ENCODE results near the gene LRIG2.
A peak's percentile ranks its signal among the peaks of the same experiment; 100 is the strongest.

The LRIG2 gene

DNA sequence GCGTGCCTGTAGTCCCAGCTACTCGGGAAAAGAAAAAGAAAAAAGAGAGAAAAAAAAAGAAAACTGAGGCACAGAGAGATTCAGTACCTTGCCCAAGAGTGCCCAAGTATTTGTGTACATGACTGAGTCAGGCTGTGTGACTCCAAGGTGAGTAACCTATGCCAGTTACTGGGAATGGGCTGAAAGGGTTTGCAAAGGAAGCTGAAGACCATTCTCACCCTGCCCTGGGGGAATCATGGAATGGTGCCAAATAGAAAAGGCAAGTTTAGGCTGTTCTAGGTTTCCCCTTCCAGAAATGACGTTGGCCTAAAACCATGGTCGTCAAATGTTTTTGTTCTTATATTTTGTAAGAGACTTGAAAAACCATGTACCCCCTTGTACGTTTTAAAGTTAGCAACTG lies 37.9 kb upstream of the LRIG2 start:
- H3K36me3 Mint-ChIP-seq (ENCODE audit: low read depth): no peaks in the 10 kb centered on the region
- no peak overlapping the region for H3K27ac Mint-ChIP-seq
- H3K9me3 Mint-ChIP-seq: no peaks in the 10 kb centered on the region
- H3K4me3 Mint-ChIP-seq: no peak overlapping the region
- TF ChIP-seq, protein P1, sequence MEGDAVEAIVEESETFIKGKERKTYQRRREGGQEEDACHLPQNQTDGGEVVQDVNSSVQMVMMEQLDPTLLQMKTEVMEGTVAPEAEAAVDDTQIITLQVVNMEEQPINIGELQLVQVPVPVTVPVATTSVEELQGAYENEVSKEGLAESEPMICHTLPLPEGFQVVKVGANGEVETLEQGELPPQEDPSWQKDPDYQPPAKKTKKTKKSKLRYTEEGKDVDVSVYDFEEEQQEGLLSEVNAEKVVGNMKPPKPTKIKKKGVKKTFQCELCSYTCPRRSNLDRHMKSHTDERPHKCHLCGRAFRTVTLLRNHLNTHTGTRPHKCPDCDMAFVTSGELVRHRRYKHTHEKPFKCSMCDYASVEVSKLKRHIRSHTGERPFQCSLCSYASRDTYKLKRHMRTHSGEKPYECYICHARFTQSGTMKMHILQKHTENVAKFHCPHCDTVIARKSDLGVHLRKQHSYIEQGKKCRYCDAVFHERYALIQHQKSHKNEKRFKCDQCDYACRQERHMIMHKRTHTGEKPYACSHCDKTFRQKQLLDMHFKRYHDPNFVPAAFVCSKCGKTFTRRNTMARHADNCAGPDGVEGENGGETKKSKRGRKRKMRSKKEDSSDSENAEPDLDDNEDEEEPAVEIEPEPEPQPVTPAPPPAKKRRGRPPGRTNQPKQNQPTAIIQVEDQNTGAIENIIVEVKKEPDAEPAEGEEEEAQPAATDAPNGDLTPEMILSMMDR (IDR thresholded peaks at IDR 0.05): no peak
- no peaks in the 10 kb centered on the region for H3K27me3 Mint-ChIP-seq (ENCODE audit: low read depth, poor library complexity)
- peaks cover 23% of the 10 kb centered on the region for H3K4me1 Mint-ChIP-seq
- DNase-seq: no peak

GRCh38 chr1:113036639-113037321 lies 36.2 kb upstream of the LRIG2 start:
- DNase-seq: no peak
- H3K27ac Mint-ChIP-seq: peak overlapping the region; percentile 52
- H3K4me1 Mint-ChIP-seq: peaks cover 31% of the 10 kb centered on the region
- H3K27me3 Mint-ChIP-seq (ENCODE audit: low read depth, poor library complexity): no peaks in the 10 kb centered on the region
- H3K36me3 Mint-ChIP-seq (ENCODE audit: low read depth): no peaks in the 10 kb centered on the region
- TF ChIP-seq, protein P1 (IDR thresholded peaks at IDR 0.05): no peak
- no peak overlapping the region for H3K4me3 Mint-ChIP-seq
- H3K9me3 Mint-ChIP-seq: no peaks in the 10 kb centered on the region

- Mint-ChIP-seq H3K4me1 (peaks cover 56% of the 10 kb centered on the region), H3K4me3 (no peak overlapping the region), H3K27ac (no peak overlapping the region), H3K27me3 (ENCODE audit: low read depth, poor library complexity) (peaks cover 3% of the 10 kb centered on the region), H3K9me3 (no peaks in the 10 kb centered on the region), H3K36me3 (ENCODE audit: low read depth) (no peaks in the 10 kb centered on the region)
- TF ChIP-seq, protein P1 (IDR thresholded peaks at IDR 0.05): no peak
- no peak for DNase-seq
Observed at GRCh38 chr1:113040041-113040440, 33.0 kb upstream of the LRIG2 start.

DNA sequence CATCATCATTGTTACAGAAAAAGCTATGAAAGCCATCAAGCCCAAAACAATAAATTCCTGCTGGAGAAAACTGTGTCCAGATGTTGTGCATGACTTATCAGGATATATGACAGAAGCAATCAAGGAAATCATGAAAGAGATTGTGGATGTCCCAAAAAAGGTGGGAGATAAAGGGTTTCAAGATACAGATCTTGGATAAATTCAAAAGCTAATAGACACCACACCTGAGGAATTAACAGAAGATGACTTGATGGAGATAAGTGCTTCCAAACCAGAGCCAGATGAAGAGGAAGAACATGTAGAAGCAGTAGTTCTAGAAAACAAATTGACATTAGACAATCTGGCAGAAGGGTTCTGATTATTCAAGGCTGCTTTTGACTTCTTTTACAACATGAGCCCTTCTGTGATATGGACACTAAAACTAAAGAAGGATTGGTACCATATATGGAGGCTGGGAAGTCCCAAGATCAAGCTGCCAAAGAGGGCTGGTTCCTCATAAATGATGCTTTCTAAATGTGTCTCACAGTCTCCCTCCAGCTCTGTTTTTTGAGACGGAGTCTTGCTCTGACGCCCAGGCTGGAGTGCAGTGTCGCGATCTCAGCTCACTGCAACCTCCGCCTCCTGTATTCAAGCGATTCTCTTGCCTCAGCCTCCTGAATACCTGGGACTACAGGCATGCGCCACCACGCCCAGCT lies 32.1 kb upstream of the LRIG2 start:
- no peak for DNase-seq
- Mint-ChIP-seq H3K9me3 (no peaks in the 10 kb centered on the region), H3K36me3 (ENCODE audit: low read depth) (no peaks in the 10 kb centered on the region), H3K27ac (no peak overlapping the region), H3K27me3 (ENCODE audit: low read depth, poor library complexity) (peaks cover 3% of the 10 kb centered on the region), H3K4me3 (no peak overlapping the region), H3K4me1 (peaks cover 60% of the 10 kb centered on the region)
- TF ChIP-seq, protein P1 (IDR thresholded peaks at IDR 0.05): no peak

DNA sequence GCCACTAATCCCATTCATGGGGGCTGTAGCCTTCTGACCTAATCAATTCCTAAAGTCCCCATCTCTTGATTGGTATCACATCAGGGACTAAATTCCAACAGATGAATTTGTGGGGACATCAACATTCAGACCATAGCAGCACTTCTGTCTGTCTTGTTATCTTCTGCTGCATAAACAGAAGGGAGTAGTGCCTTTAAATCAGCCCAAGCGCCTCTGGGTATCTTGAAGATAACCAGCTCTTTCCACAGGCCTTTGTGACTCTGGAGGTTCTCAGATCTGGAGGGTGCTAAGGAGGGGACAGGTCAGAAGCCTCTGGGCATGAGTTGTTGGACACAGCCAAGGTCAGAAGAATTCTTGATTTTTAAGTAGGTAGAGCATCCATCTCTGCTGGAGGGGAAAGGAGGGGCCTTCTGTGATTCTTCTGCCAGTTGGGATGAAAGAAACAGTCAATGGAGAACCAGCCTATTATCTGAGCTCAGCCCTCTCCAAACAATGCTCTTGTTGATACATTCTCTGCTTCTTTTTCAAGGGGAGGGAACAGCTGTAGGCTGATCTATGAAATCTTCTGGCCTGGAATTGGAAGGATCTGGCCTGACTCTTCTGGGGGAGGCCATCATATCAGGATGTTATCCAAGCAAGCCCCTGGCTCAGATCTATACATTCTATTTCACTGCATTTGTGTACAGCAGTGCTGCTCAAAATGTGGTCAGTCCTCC lies 31.3 kb upstream of the LRIG2 start:
- DNase-seq: no peak
- Mint-ChIP-seq H3K27ac (peak overlapping the region; percentile 84), H3K36me3 (ENCODE audit: low read depth) (no peaks in the 10 kb centered on the region), H3K9me3 (no peaks in the 10 kb centered on the region), H3K4me3 (no peak overlapping the region), H3K4me1 (peaks cover 60% of the 10 kb centered on the region), H3K27me3 (ENCODE audit: low read depth, poor library complexity) (peaks cover 3% of the 10 kb centered on the region)
- TF ChIP-seq, protein P1 (IDR thresholded peaks at IDR 0.05): no peak

All from nephron progenitor cell (in vitro differentiated cells).